ENCODE data around the gene NCOA5. TPM values are rescaled to one million over a fixed set of nuclear protein-coding genes. Genes with fewer than 3 reads are reported as not detected.
A peak's percentile ranks its signal among the peaks of the same experiment; 100 is the strongest.

Gene NCOA5
- total RNA-seq, 1 donor from 2014 or later = 18.3 TPM

- FAIRE-seq (no peak), DNase-seq (ENCODE audit: low spot score in 2 of 2) (no peak)
Observed at GRCh38 chr20:46049190-46049589, 40.6 kb downstream of the NCOA5 start.

- DNase-seq (ENCODE audit: low spot score in 2 of 2) (no peak), FAIRE-seq (no peak)
Observed at GRCh38 chr20:46047821-46048220, 41.9 kb downstream of the NCOA5 start.

GRCh38 chr20:46046588-46047310 is 43.0 kb downstream of the NCOA5 start:
- FAIRE-seq = no peak
- DNase-seq (ENCODE audit: low spot score in 2 of 2) = no peak

- DNase-seq (ENCODE audit: low spot score in 2 of 2) = no peak
- FAIRE-seq = no peak
Observed at GRCh38 chr20:46044896-46045295, 44.9 kb downstream of the NCOA5 start.

GRCh38 chr20:46043556-46043955 is 46.2 kb downstream of the NCOA5 start:
- FAIRE-seq = no peak
- no peak for DNase-seq (ENCODE audit: low spot score in 2 of 2)

GRCh38 chr20:46040902-46041535 is 48.7 kb downstream of the NCOA5 start:
- no peak for DNase-seq (ENCODE audit: low spot score in 2 of 2)
- no peak for FAIRE-seq

- no peak for DNase-seq (ENCODE audit: low spot score in 2 of 2)
- FAIRE-seq = no peak
Observed at GRCh38 chr20:46037036-46037435, 52.7 kb downstream of the NCOA5 start.

GRCh38 chr20:46036370-46036769 is 53.4 kb downstream of the NCOA5 start:
- DNase-seq (ENCODE audit: low spot score in 2 of 2) = no peak
- FAIRE-seq = no peak

- FAIRE-seq (no peak), DNase-seq (ENCODE audit: low spot score in 2 of 2) (no peak)
Observed at GRCh38 chr20:46035713-46036112, 54.0 kb downstream of the NCOA5 start.

GRCh38 chr20:46035253-46035652 is 54.5 kb downstream of the NCOA5 start:
- DNase-seq (ENCODE audit: low spot score in 2 of 2) = no peak
- FAIRE-seq = no peak

GRCh38 chr20:46034039-46034438 is 55.7 kb downstream of the NCOA5 start:
- no peak for DNase-seq (ENCODE audit: low spot score in 2 of 2)
- no peak for FAIRE-seq

- DNase-seq (ENCODE audit: low spot score in 2 of 2) (peak in 1 of 2 donors; percentile 50), FAIRE-seq (no peak)
Observed at GRCh38 chr20:46031701-46032254, 58.0 kb downstream of the NCOA5 start.

- FAIRE-seq = no peak
- no peak for DNase-seq (ENCODE audit: low spot score in 2 of 2)
Observed at GRCh38 chr20:46031014-46031569, 58.7 kb downstream of the NCOA5 start.

GRCh38 chr20:46030284-46031013 is 59.3 kb downstream of the NCOA5 start:
- FAIRE-seq = no peak
- DNase-seq (ENCODE audit: low spot score in 2 of 2) = no peak

- DNase-seq (ENCODE audit: low spot score in 2 of 2) (peak in 1 of 2 donors; percentile 49), FAIRE-seq (no peak)
Observed at GRCh38 chr20:46028772-46029371, 60.9 kb downstream of the NCOA5 start, which contains the start of gene SLC12A5. SLC12A5 (plus strand) TSS chr20:46029215; CDS start chr20:46029345, 130 bp downstream.

GRCh38 chr20:46028110-46028509 is 61.7 kb downstream of the NCOA5 start:
- DNase-seq (ENCODE audit: low spot score in 2 of 2) (no peak), FAIRE-seq (no peak)

GRCh38 chr20:46027245-46027853 is 62.4 kb downstream of the NCOA5 start:
- no peak for FAIRE-seq
- DNase-seq (ENCODE audit: low spot score in 2 of 2) = no peak

GRCh38 chr20:46025376-46025783 is 64.4 kb downstream of the NCOA5 start:
- DNase-seq (ENCODE audit: low spot score in 2 of 2) (no peak), FAIRE-seq (no peak)

GRCh38 chr20:46023999-46024398 is 65.8 kb downstream of the NCOA5 start:
- DNase-seq (ENCODE audit: low spot score in 2 of 2) = no peak
- no peak for FAIRE-seq

GRCh38 chr20:46023148-46023484 is 66.6 kb downstream of the NCOA5 start:
- DNase-seq (ENCODE audit: low spot score in 2 of 2) (no peak), FAIRE-seq (no peak)
